OCI-M2 (cell line): ENCODE data around the gene BICC1.
"Not testable (repeated sequence)": the region's sequence is repeated elsewhere in the genome, so short reads cannot be mapped to it uniquely, and the experiment has no call there.

ENCODE experiments used
- DNase-seq: peaks from one replicate; lab custom pipeline; 2025; ENCODE audit not compliant: unreplicated experiment; lab: John Stamatoyannopoulos, UW

Gene BICC1

GRCh38 chr10:58597211-58597610 lies 84.5 kb downstream of the BICC1 start:
- not testable (repeated sequence) for DNase-seq

GRCh38 chr10:58599927-58600553 lies 87.4 kb downstream of the BICC1 start:
- DNase-seq = no peak

GRCh38 chr10:58608351-58608750 lies 95.7 kb downstream of the BICC1 start:
- DNase-seq = no peak

- DNase-seq = no peak
Measured at GRCh38 chr10:58608826-58609531, 96.3 kb downstream of the BICC1 start.

GRCh38 chr10:58609532-58610150 lies 97.0 kb downstream of the BICC1 start:
- no peak for DNase-seq

GRCh38 chr10:58615237-58615935 lies 102.7 kb downstream of the BICC1 start:
- no peak for DNase-seq

GRCh38 chr10:58618158-58618676 lies 105.5 kb downstream of the BICC1 start:
- no peak for DNase-seq

GRCh38 chr10:58621379-58622077 lies 108.9 kb downstream of the BICC1 start:
- no peak for DNase-seq

GRCh38 chr10:58622246-58622645 lies 109.6 kb downstream of the BICC1 start:
- DNase-seq = no peak

GRCh38 chr10:58625070-58625469 lies 112.4 kb downstream of the BICC1 start:
- DNase-seq = no peak

- DNase-seq = no peak
Measured at GRCh38 chr10:58627392-58627791, 114.7 kb downstream of the BICC1 start.

- no peak for DNase-seq
Measured at GRCh38 chr10:58631715-58632114, 119.0 kb downstream of the BICC1 start.

- no peak for DNase-seq
Measured at GRCh38 chr10:58632216-58632615, 119.5 kb downstream of the BICC1 start.

GRCh38 chr10:58637352-58637751 lies 124.7 kb downstream of the BICC1 start:
- no peak for DNase-seq

GRCh38 chr10:58638388-58638787 lies 125.7 kb downstream of the BICC1 start:
- DNase-seq = no peak

GRCh38 chr10:58641095-58641531 lies 128.4 kb downstream of the BICC1 start:
- no peak for DNase-seq

- DNase-seq = no peak
Measured at GRCh38 chr10:58641708-58642107, 129.0 kb downstream of the BICC1 start.

- DNase-seq = no peak
Measured at GRCh38 chr10:58642283-58642682, 129.6 kb downstream of the BICC1 start.

- DNase-seq = no peak
Measured at GRCh38 chr10:58642916-58643428, 130.3 kb downstream of the BICC1 start.

GRCh38 chr10:58644311-58644710 lies 131.6 kb downstream of the BICC1 start:
- DNase-seq = no peak
